GM10847 (cell line): Measurements from ENCODE around the gene ITGB6.

Source experiments
- POLR2A ChIP-seq: IDR thresholded peaks from 2 replicates; pipeline ENCODE4 v1.6.1; 2011; ENCODE audit not compliant: insufficient read length; ENCODE audit errors: extremely low read depth

The ITGB6 gene

GRCh38 chr2:160199683-160200389, at the start of gene ITGB6:
Gene ITGB6, minus strand, starts transcription at chr2:160200272. Its CDS starts 209 bp downstream, at chr2:160200063.
- no peak for TF ChIP-seq POLR2A

GRCh38 chr2:160247296-160248035, 47.4 kb upstream of the ITGB6 start:
- TF ChIP-seq POLR2A, result no peak

GRCh38 chr2:160246356-160246755, 46.3 kb upstream of the ITGB6 start:
- no peak for TF ChIP-seq POLR2A

- no peak for TF ChIP-seq POLR2A
These were observed 45.6 kb upstream of the ITGB6 start for GRCh38 chr2:160245614-160246155.

GRCh38 chr2:160242893-160243564, 43.0 kb upstream of the ITGB6 start:
- no peak for TF ChIP-seq POLR2A

- no peak for TF ChIP-seq POLR2A
These were observed 41.4 kb upstream of the ITGB6 start for GRCh38 chr2:160241251-160242137.

GRCh38 chr2:160239436-160239835, 39.4 kb upstream of the ITGB6 start:
- no peak for TF ChIP-seq POLR2A

GRCh38 chr2:160238392-160238791, 38.3 kb upstream of the ITGB6 start:
- no peak for TF ChIP-seq POLR2A

- TF ChIP-seq POLR2A, result no peak
These were observed 32.9 kb upstream of the ITGB6 start for GRCh38 chr2:160232905-160233475.

- TF ChIP-seq POLR2A, result no peak
These were observed 29.5 kb upstream of the ITGB6 start for GRCh38 chr2:160229591-160229990.

- no peak for TF ChIP-seq POLR2A
These were observed 28.3 kb upstream of the ITGB6 start for GRCh38 chr2:160228141-160228917.

- TF ChIP-seq POLR2A, result no peak
These were observed 27.3 kb upstream of the ITGB6 start for GRCh38 chr2:160227293-160227915.

GRCh38 chr2:160226367-160226766, 26.3 kb upstream of the ITGB6 start:
- no peak for TF ChIP-seq POLR2A
